PC-3 (cell line): ENCODE measurements around the gene TMEM167B. TPM values are rescaled to one million over a fixed set of nuclear protein-coding genes. Genes with fewer than 3 reads are reported as not detected.

Experiments used
- ATAC-seq: fragments of 200-7000 bp; cut with Tn5 transposase; 2 replicates; pipeline ENCODE4 v1.9.1; 2020; ENCODE audit warnings: mild to moderate bottlenecking, moderate library complexity
- BruUV-seq: library from RNA; stranded (reverse); fragments of 400-500 nt; replicated peaks from 2 replicates; lab custom pipeline; 2021; lab: Mats Ljungman, UMichigan
- CTCF ChIA-PET: fragments of 300-600 bp; sonication (Branson Sonifier 250); formaldehyde crosslinking; loops from one replicate; lab custom pipeline; 2022; ENCODE audit warnings: antibody characterized with exemption; lab: Charles Lee
- POLR2A ChIA-PET: fragments of 300-600 bp; sonication (Branson Sonifier 250); formaldehyde crosslinking; loops from one replicate; lab custom pipeline; 2022; ENCODE audit warnings: antibody characterized with exemption; ENCODE audit not compliant: unreplicated experiment; lab: Charles Lee
- DNase-seq: peaks from one replicate; pipeline ENCODE4 v3.0.0-alpha.2; 2015
- H2AFZ ChIP-seq: fragments of 300-600 bp; sonication (generic); 2 replicates; pipeline ENCODE4 v1.6.0; 2016; ENCODE audit warnings: antibody characterized with exemption, low read length
- H3F3A ChIP-seq: fragments of 300-600 bp; sonication (generic); one replicate; pipeline ENCODE4 v1.6.0; 2017; ENCODE audit warnings: antibody characterized with exemption, low read length, control low read depth, mild to moderate bottlenecking; ENCODE audit not compliant: unreplicated experiment
- H3K27ac ChIP-seq: fragments of 300-600 bp; sonication (generic); 2 replicates; pipeline ENCODE4 v1.5.1; 2016; ENCODE audit warnings: mild to moderate bottlenecking, low read length
- H3K27me3 ChIP-seq: fragments of 300-600 bp; sonication (generic); 2 replicates; pipeline ENCODE4 v1.6.1; 2016; ENCODE audit warnings: low read length, mixed read lengths
- H3K36me3 ChIP-seq: fragments of 300-600 bp; sonication (generic); 2 replicates; pipeline ENCODE4 v1.6.1; 2016; ENCODE audit warnings: low read depth, mixed run types, low read length, mixed read lengths
- H3K4me1 ChIP-seq: fragments of 300-600 bp; sonication (generic); 2 replicates; pipeline ENCODE4 v1.5.1; 2016; ENCODE audit warnings: low read length; ENCODE audit not compliant: insufficient read depth
- H3K4me2 ChIP-seq: fragments of 300-600 bp; sonication (generic); 2 replicates; pipeline ENCODE4 v1.6.0; 2016; ENCODE audit warnings: low read length
- H3K4me3 ChIP-seq: fragments of 300-600 bp; sonication (generic); 2 replicates; pipeline ENCODE4 v1.5.1; 2016; ENCODE audit warnings: mild to moderate bottlenecking, low read length, mixed read lengths
- H3K79me2 ChIP-seq: fragments of 300-600 bp; sonication (generic); 2 replicates; pipeline ENCODE4 v1.6.1; 2017; ENCODE audit warnings: low read length, mixed read lengths
- H3K9ac ChIP-seq: fragments of 300-600 bp; sonication (generic); 2 replicates; pipeline ENCODE4 v1.6.0; 2016; ENCODE audit warnings: mild to moderate bottlenecking, low read length
- H3K9me2 ChIP-seq: fragments of 300-600 bp; sonication (generic); replicated peaks from 2 replicates; pipeline ENCODE4 v1.6.1; 2016; ENCODE audit warnings: mixed run types, low read length, mixed read lengths
- H3K9me3 ChIP-seq: fragments of 300-600 bp; sonication (generic); 2 replicates; pipeline ENCODE4 v1.6.1; 2016; ENCODE audit warnings: low read length, mixed read lengths
- H4K20me1 ChIP-seq: fragments of 300-600 bp; sonication (generic); 2 replicates; pipeline ENCODE4 v1.6.1; 2016; ENCODE audit warnings: low read length, mixed read lengths
- EZH2 ChIP-seq: fragments of 300-600 bp; sonication (generic); IDR thresholded peaks from one replicate; pipeline ENCODE4 v1.6.1; 2017; ENCODE audit warnings: antibody characterized with exemption, mild to moderate bottlenecking, low read length; ENCODE audit not compliant: unreplicated experiment
- EZH2phosphoT487 ChIP-seq: fragments of 300-600 bp; sonication (generic); IDR thresholded peaks from 2 replicates; pipeline ENCODE4 v1.6.1; 2018; ENCODE audit warnings: mild to moderate bottlenecking, antibody characterized with exemption, low read length, borderline replicate concordance
- intact Hi-C: fragments of 100-400 bp; cut with micrococcal nuclease; formaldehyde crosslinking; loops from 2 replicates; pipeline ENCODE4 v1.9.0; 2023
- total RNA-seq: library from RNA; depleted of rRNA; stranded (reverse); fragments of >200 nt; gene quantifications from 2 replicates; pipeline ENCODE4 v1.2.3, GENCODE V29; 2014
- TF ChIP-seq, protein P1 (sequence below): fragments of 300-600 bp; sonication (generic); conservative IDR thresholded peaks from 2 replicates; pipeline ENCODE4 v1.5.1; 2017; ENCODE audit warnings: antibody characterized with exemption, low read depth, mild to moderate bottlenecking, low read length

TMEM167B gene
- total RNA-seq, 1 experiment from 2014 or later = 27.7 TPM

DNA sequence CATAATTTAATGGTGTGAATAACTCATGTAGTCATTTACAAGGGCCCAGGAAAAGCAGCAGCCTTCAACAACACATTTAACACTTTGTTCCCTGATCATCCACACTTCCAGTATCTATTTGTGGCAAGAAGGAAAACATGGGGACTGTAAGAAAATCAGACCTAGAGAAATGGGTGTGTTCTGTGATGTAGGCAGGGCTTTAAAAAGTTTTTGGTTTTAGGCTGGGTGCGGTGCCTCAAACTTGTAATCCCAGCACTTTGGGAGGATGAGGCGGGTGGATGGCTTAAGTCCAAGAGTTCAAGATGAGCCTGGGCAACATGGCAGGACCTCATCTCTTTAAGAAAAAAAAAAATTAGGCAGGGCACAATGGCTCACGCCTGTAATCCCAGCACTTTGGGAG, 34.5 kb upstream of the TMEM167B start:
- ATAC-seq = no peak
- Histone ChIP-seq H2AFZ (no peak overlapping the region), H3K9ac (no peak overlapping the region), H3K27me3 (no peaks in the 10 kb centered on the region), H3K79me2 (no peaks in the 10 kb centered on the region), H3K4me2 (no peak overlapping the region), H3K9me3 (no peaks in the 10 kb centered on the region), H4K20me1 (no peaks in the 10 kb centered on the region), H3K36me3 (no peaks in the 10 kb centered on the region), H3K9me2 (no peaks in the 10 kb centered on the region), H3F3A (no peaks in the 10 kb centered on the region), H3K27ac (no peak overlapping the region), H3K4me3 (no peak overlapping the region), H3K4me1 (no peaks in the 10 kb centered on the region)
- ChIA-PET CTCF (no interaction called here), POLR2A (no interaction called here)
- no peak for DNase-seq
- TF ChIP-seq, protein P1, sequence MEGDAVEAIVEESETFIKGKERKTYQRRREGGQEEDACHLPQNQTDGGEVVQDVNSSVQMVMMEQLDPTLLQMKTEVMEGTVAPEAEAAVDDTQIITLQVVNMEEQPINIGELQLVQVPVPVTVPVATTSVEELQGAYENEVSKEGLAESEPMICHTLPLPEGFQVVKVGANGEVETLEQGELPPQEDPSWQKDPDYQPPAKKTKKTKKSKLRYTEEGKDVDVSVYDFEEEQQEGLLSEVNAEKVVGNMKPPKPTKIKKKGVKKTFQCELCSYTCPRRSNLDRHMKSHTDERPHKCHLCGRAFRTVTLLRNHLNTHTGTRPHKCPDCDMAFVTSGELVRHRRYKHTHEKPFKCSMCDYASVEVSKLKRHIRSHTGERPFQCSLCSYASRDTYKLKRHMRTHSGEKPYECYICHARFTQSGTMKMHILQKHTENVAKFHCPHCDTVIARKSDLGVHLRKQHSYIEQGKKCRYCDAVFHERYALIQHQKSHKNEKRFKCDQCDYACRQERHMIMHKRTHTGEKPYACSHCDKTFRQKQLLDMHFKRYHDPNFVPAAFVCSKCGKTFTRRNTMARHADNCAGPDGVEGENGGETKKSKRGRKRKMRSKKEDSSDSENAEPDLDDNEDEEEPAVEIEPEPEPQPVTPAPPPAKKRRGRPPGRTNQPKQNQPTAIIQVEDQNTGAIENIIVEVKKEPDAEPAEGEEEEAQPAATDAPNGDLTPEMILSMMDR = no peak
- TF ChIP-seq EZH2 (no peak), EZH2phosphoT487 (no peak)
- intact Hi-C loops = no loop called here
- no TSS peak for BruUV-seq

GRCh38 chr1:109059026-109059425, 31.5 kb upstream of the TMEM167B start:
- CTCF ChIA-PET = no interaction called here
- H3K4me2 ChIP-seq = no peak overlapping the region

DNA sequence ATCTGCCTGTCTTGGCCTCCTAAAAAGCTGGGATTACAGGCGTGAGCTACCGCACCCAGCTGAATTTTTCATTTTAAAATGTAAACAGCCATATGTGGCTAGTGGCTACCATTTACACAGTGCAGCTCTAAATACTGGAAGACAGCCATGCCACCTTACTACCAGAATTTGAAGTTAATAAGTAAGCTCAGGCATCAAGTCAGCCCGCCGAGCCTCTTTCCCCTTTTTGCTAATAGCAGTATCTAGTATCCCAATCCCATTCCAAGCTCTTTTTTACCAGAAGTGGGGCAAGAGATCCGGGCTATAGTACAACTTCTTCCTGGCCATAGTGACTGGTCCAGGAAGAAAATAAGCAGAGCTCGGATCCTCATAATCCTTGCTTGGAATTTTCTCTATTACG, 29.9 kb upstream of the TMEM167B start:
- TF ChIP-seq EZH2phosphoT487 = no peak
- TF ChIP-seq EZH2 = no peak
- TF ChIP-seq, protein P1 = no peak
- no peaks in the 10 kb centered on the region for H3K9me2 ChIP-seq
- H3K27ac ChIP-seq = no peak overlapping the region
- no peaks in the 10 kb centered on the region for H3K79me2 ChIP-seq
- DNase-seq (no peak), ATAC-seq (no peak)
- H3K4me2 ChIP-seq = no peak overlapping the region
- no peaks in the 10 kb centered on the region for H4K20me1 ChIP-seq
- no peak overlapping the region for H3K9ac ChIP-seq
- no TSS peak for BruUV-seq
- H3K4me3 ChIP-seq = no peak overlapping the region
- H3K4me1 ChIP-seq = no peaks in the 10 kb centered on the region
- H3K36me3 ChIP-seq = peaks cover 3% of the 10 kb centered on the region; the same call in 1 of the 2 replicates
- POLR2A ChIA-PET = interaction anchor here (0.5 kb wide), 1 partner anchor 51 kb away, joined by 8 read pairs; no protein-coding TSS in a partner anchor
- CTCF ChIA-PET = no interaction called here
- H2AFZ ChIP-seq = no peak overlapping the region
- no peaks in the 10 kb centered on the region for H3F3A ChIP-seq
- no peaks in the 10 kb centered on the region for H3K9me3 ChIP-seq
- intact Hi-C loops = no loop called here
- no peaks in the 10 kb centered on the region for H3K27me3 ChIP-seq

More at GRCh38 chr1:109059026-109059425, 31.5 kb upstream of the TMEM167B start:
- Histone ChIP-seq H3K4me3 (no peak overlapping the region), H3K27me3 (no peaks in the 10 kb centered on the region), H4K20me1 (no peaks in the 10 kb centered on the region), H2AFZ (no peak overlapping the region), H3K79me2 (no peaks in the 10 kb centered on the region), H3K9ac (no peak overlapping the region), H3K27ac (no peak overlapping the region), H3F3A (no peaks in the 10 kb centered on the region), H3K36me3 (peaks cover 1% of the 10 kb centered on the region; the same call in 1 of the 2 replicates), H3K9me3 (no peaks in the 10 kb centered on the region), H3K9me2 (no peaks in the 10 kb centered on the region), H3K4me1 (no peaks in the 10 kb centered on the region)
- TF ChIP-seq EZH2phosphoT487 = no peak
- TF ChIP-seq EZH2 = no peak
- TF ChIP-seq, protein P1 = no peak
- ATAC-seq = no peak
- intact Hi-C loops = no loop called here
- DNase-seq = no peak
- no TSS peak for BruUV-seq
- POLR2A ChIA-PET = no interaction called here
